GM20000 (cell line): ENCODE measurements around the gene PANK4.

Experiments
- DNase-seq: peaks from one replicate; pipeline ENCODE4 v3.0.0; 2012; ENCODE audit warnings: low spot score
- CTCF ChIP-seq: IDR thresholded peaks from 2 replicates; pipeline ENCODE4 v1.5.1; 2012; ENCODE audit warnings: mild to moderate bottlenecking, control low read depth; ENCODE audit errors: extremely low read depth, missing control alignments

Gene PANK4

GRCh38 chr1:2520206-2520605, 6.2 kb downstream of the PANK4 start:
- no peak for TF ChIP-seq CTCF

GRCh38 chr1:2519729-2520128, 6.7 kb downstream of the PANK4 start:
- no peak for TF ChIP-seq CTCF
- no peak for DNase-seq

More at GRCh38 chr1:2520206-2520605, 6.2 kb downstream of the PANK4 start:
- DNase-seq, result no peak

GRCh38 chr1:2519029-2519685, 7.2 kb downstream of the PANK4 start:
- no peak for TF ChIP-seq CTCF
- no peak for DNase-seq

- no peak for TF ChIP-seq CTCF
- no peak for DNase-seq
These were observed 7.9 kb downstream of the PANK4 start for GRCh38 chr1:2518528-2518927.

- DNase-seq, result no peak
- no peak for TF ChIP-seq CTCF
These were observed 8.4 kb downstream of the PANK4 start for GRCh38 chr1:2517966-2518365.

GRCh38 chr1:2516946-2517345, 9.4 kb downstream of the PANK4 start:
- no peak for TF ChIP-seq CTCF
- DNase-seq, result no peak

- no peak for TF ChIP-seq CTCF
- no peak for DNase-seq
These were observed 10.3 kb downstream of the PANK4 start for GRCh38 chr1:2516124-2516523.
